Immature natural killer cell (primary cell): ENCODE measurements around the gene OTOL1. TPM values are rescaled to one million over a fixed set of nuclear protein-coding genes. Genes with fewer than 3 reads are reported as not detected.

ENCODE experiments used
- DNase-seq, 3 donors: peaks; one replicate each; pipeline ENCODE4 v3.0.0; 2022; ENCODE audit warnings: mixed read lengths in 1 of 3
- H3K27ac Mint-ChIP-seq, 6 donors: one replicate each; pipeline ENCODE4 v1.8.0; 2020; ENCODE audit warnings: mixed read lengths in 6 of 6, mild to moderate bottlenecking in 5 of 6, inconsistent platforms in 4 of 6, moderate library complexity in 3 of 6
- H3K27me3 Mint-ChIP-seq, 3 donors: one replicate each; pipeline ENCODE4 v1.8.0; 2020 to 2021; ENCODE audit warnings: low read depth in 3 of 3, mild to moderate bottlenecking in 3 of 3, mixed read lengths in 3 of 3, moderate library complexity in 3 of 3, inconsistent platforms in 1 of 3
- H3K36me3 Mint-ChIP-seq, 3 donors: one replicate each; pipeline ENCODE4 v1.8.0; 2020; ENCODE audit warnings: mixed read lengths in 3 of 3, inconsistent platforms in 2 of 3, mild to moderate bottlenecking in 2 of 3
- H3K4me1 Mint-ChIP-seq, 2 donors: one replicate each; pipeline ENCODE4 v1.8.0; 2020; ENCODE audit warnings: inconsistent platforms in 2 of 2, mild to moderate bottlenecking in 2 of 2, mixed read lengths in 2 of 2, moderate library complexity in 1 of 2
- H3K4me3 Mint-ChIP-seq, 5 donors: one replicate each; pipeline ENCODE4 v1.8.0; 2020; ENCODE audit warnings: mild to moderate bottlenecking in 5 of 5, mixed read lengths in 5 of 5, inconsistent platforms in 3 of 5, moderate library complexity in 3 of 5
- H3K9me3 Mint-ChIP-seq, 6 donors: one replicate each; pipeline ENCODE4 v1.8.0; 2020; ENCODE audit warnings: mild to moderate bottlenecking in 6 of 6, mixed read lengths in 6 of 6, inconsistent platforms in 4 of 6, moderate library complexity in 3 of 6
- polyA plus RNA-seq, 3 donors: library from polyadenylated mRNA; unstranded; fragments of 300-500 nt; fragmentation: Illumina TruSeq; gene quantifications; one replicate each; pipeline ENCODE4 v1.2.3, GENCODE V29; 2021

OTOL1 gene
- polyA plus RNA-seq, 3 donors from 2014 or later = not detected

DNA sequence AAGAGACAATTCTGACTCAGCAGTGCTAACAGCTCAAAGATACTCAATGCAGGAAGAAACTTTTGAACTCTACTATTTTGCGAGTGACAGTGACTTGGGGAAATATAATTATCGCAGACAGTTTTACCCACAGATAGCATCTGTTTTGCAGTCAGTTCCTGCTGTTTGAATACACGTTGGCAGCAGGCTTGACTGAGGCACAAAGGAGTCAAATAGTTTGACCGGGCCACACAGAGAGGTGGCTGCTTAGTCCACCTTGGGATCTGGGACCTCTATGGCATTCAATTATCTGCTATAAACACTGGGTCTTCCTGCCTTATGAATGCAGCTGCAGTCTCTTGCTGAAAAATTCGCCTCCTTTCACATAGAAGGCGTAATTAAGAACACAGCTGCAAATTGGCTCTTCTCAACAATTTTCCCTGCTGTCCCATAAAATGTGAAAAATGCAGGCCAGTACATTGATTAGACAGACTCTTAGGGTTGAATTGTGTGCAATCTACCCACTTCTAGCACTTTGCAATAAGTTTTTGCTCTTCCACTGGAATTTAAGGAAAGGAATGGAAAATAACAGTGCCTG lies 56.5 kb downstream of the OTOL1 start:
- H3K27ac Mint-ChIP-seq = no peak overlapping the region
- peaks cover 3 to 7% (median 5%) of the 10 kb centered on the region in 3 donors for H3K27me3 Mint-ChIP-seq
- no peaks in the 10 kb centered on the region for H3K36me3 Mint-ChIP-seq
- no peak for DNase-seq
- no peaks in the 10 kb centered on the region for H3K4me1 Mint-ChIP-seq
- no peaks in the 10 kb centered on the region for H3K9me3 Mint-ChIP-seq
- H3K4me3 Mint-ChIP-seq = no peak overlapping the region

Other genes starting within 250 kb of the OTOL1 start
- gene SPTSSB, start 125.3 kb upstream of the OTOL1 start, polyA plus RNA-seq = 100 to 1,000 TPM in 1 of 3 donors, 10 to 100 TPM in 2; 57.5 to 153 (median 70.0) TPM